GM18868 (cell line): Measurements from ENCODE around the gene SSU72.
"Not testable (repeated sequence)": the region's sequence is repeated elsewhere in the genome, so short reads cannot be mapped to it uniquely, and the experiment has no call there.

Experiments
- ATAC-seq: cut with Tn5 transposase; IDR thresholded peaks from one replicate; pipeline ENCODE4 v1.9.1; 2021; ENCODE audit warnings: mild to moderate bottlenecking, moderate library complexity; ENCODE audit not compliant: unreplicated experiment

SSU72 gene

DNA sequence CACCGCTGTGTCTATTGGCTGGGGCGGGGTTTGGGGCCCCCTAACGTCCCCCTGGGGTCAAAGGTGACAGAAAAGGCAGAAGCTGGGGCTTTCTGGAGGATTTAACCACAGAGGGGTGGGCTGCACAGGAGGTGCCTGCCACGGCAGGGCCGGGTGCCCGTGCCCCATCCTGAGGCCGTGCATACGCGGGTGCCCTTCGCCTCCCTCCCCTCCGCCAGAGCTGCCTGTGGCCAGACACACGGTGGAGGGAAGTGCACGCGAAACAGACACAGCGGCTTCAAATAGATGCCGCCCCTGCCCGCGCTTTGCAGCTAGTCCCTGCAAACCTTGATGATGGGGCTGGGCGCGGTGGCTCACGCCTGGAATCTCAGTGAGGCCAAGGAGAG is 65.2 kb downstream of the SSU72 start:
- not testable (repeated sequence) for ATAC-seq

DNA sequence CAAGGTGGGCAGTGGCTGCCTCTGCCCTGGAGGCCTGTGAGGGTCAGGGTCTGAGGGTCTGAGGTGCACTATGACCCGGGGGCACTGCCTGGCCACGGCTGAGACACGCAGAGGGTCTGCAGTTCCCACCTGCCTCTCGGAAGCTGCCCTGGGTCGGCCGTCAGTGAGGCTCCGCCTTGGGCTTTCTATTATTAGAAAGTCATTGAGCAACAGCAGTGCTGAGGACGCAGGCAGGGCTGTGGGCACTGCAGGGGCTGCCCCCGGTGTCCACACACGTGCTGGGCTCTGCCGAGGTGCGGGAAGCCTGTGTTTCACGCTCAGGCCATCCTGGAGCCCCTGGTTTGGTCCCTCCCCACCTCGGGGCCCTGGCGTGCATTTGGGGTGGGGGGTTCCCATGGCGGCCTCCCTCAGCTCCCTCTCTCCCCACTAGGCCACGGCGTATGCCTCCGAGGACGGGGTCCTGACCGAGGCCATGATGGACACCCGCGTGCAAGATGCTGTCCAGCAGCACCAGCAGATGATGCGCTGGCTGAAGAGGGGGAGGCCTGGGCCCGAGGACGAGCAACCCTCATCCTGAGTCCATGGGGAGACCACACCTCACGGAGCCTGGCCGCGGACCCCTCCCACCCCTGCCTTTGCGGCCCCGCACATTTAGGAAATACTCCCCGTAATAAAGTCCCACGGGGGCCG is 65.7 kb downstream of the SSU72 start:
- ATAC-seq, result not testable (repeated sequence)

DNA sequence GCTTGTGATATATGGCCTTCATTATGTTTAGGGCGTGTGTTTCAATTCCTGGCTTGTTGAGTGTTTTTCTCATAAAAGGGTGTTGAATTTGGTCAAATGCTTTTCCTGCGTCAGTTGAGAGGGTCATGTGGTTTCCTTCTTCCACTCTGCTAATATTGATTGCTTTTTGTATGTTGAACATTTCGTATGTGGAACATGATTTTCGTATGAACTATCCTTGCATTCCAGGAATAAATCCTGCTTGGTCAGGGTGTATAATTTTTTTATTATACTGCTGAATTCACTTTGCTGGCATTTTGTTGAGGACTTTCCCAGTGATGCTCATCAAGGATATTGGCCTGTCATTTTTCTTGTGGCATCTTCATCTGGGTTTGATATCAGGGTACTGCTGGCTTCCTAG is 67.4 kb downstream of the SSU72 start:
- no peak for ATAC-seq

DNA sequence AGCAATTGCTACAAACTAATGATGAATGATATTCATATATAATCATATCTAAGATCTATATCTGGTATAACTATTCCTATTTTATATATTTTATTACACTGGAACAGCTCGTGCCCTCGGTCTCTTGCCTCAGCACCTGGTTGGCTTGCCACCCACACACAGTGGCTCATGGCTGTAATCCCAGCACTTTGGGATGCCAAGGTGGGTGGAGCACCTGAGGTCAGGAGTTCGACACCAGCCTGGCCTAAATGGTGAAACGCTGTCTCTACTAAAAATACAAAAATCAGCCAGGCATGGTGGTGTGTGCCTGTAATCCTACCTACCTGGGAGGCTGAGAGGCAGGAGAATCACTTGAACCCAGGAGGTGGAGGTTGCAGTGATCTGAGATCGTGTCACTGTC is 68.9 kb downstream of the SSU72 start:
- ATAC-seq, result not testable (repeated sequence)

DNA sequence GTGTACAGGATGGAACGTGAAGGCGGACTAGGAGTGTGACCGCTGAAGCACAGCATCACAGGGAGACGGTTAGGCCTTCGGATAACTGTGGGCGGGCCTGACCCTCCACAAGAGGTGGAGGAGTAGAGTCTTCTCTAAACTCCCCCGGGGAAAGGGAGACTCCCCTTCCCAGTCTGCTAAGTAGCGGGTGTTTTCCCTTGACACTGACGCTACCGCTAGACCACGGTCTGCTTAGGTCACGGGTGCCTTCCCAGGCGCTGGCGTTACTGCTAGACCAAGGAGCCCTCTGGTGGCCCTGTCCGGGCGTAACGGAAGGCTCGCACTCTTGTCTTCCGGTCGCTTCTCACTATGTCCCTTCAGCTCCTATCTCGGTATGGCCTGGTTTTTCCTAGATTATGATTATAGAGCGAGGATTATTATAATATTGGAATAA is 69.3 kb downstream of the SSU72 start:
- ATAC-seq, result peak; percentile 46

DNA sequence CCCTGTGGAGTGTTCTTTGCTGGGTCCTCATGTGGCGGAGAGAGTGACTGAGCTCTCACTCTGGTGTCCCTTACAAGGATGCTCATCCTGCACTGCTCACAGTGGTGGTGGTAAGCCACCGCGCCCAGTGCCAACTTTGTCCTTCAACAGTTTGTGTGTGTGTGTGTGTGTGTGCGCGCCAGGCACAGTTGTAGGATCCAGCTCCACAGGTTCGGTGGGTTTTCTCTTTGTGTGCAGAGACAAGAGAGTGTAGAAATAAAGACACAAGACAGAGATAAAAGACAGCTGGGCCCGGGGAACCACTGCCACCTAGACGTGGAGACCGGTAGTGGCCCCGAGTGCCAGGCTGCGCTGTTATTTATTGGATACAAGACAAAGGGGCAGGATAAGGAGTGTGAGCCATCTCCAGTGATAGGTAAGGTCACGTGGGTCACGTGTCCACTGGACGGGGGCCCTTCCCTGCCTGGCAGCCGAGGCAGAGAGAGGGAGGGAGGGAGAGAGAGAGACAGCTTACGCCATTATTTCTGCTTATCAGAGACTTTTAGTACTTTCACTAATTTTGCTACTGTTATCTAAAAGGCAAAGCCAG is 69.8 kb downstream of the SSU72 start:
- not testable (repeated sequence) for ATAC-seq

DNA sequence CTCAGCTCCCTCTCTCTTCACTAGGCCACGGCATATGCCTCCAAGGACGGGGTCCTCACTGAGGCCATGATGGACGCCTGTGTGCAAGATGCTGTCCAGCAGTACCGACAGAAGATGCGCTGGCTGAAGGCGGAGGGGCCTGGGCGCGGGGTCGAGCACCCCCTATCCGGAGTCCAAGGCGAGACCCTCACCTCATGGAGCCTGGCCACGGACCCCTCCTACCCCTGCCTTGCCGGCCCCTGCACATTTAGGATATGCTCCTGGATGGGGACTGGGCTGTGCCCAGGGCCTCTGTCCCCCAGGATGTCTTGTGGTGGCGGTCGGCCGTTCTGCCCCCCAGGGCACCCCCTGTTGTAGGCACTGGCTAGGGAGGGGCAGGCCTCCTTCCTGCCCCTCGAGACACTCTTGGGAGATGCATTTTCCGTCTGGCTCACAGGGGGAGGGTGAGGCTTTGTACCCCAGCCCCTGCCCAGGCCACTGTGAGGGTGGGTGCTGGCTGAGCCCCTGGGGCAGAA is 79.1 kb downstream of the SSU72 start:
- ATAC-seq, result not testable (repeated sequence)

DNA sequence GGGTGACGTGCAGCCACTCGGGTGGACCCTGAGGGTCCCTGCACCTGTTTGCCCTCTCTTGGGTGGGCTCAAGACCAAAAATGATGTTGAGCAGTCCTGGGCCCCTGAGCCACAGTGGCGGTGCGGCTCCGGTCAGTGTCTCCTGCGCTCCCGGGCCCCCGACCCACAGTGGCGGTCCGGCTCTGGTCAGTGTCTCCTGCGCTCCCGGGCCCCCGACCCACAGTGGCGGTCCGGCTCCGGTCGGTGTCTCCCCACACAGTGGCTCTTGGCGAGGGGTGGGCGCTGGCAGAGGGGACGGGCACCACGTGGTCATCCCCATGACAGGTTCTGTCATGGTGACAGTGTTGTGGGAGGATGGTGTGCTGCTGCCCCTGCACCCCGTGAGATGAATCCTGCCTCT is 80.4 kb downstream of the SSU72 start:
- not testable (repeated sequence) for ATAC-seq
